GM12892 (cell line): Measurements from ENCODE around the gene ADCY9.
"Not testable (repeated sequence)": the region's sequence is repeated elsewhere in the genome, so short reads cannot be mapped to it uniquely, and the experiment has no call there.

Experiments
- DNase-seq: peaks from one replicate; pipeline ENCODE4 v3.0.0; 2011; ENCODE audit not compliant: insufficient read length
- FAIRE-seq: peaks from 2 replicates; lab custom pipeline; 2011; peaks lifted over from hg19 to GRCh38; lab: Jason Lieb, UNC
- POLR2A ChIP-seq: IDR thresholded peaks from 2 replicates; pipeline ENCODE4 v1.6.1; 2011; ENCODE audit warnings: low read depth, low read length, control low read depth
- POLR2AphosphoS5 ChIP-seq: IDR thresholded peaks from 2 replicates; pipeline ENCODE4 v1.6.1; 2011; ENCODE audit warnings: low read depth, low read length, control low read depth
- TAF1 ChIP-seq: IDR thresholded peaks from 2 replicates; pipeline ENCODE4 v1.6.1; 2011; ENCODE audit warnings: low read depth, mild to moderate bottlenecking, control low read depth, low read length, borderline replicate concordance

The ADCY9 gene

DNA sequence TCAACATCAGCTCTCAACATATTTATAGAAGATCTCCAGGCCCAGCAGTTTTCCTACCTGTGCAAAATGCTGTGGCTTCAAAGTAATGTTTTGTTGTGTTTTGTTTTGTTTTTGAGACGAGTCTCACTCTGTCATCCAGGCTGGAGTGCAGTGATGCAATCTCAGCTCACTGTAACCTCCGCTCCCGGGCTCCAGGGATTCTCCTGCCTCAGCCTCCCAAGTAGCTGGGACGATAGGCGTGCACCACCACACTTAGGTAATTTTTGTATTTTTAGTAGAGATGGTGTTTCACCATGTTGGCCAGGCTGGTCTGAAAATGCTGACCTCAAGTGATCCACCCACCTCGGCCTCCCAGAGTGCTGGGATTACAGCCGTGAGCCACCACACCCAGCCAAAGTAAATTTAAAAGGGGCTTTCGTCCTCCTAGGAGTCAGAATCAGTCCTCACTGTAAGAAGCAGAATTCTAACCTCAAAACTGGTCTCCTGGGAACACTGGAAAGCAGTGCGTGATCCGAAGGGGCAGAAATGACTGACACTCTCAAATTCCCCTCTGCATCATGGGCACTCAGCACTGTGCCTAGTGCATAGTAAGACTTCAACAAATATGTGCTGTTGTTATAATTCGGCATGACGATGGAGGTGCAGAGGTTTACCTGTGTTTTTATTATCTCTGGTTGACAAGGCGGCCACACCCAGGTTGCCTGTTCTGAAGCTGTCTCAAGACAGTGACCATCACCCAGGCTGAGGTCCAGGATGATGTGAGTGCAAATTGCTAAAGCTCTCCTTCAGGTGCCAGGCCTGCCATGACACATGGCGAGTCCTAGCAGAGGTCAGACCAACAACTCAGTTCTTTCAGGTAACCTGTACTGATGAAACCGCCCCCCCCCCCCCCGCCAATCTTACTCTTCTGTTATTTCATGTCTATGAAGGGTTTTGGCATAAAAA lies 59.8 kb downstream of the ADCY9 start:
- DNase-seq (no peak), FAIRE-seq (no peak)
- TF ChIP-seq POLR2AphosphoS5 (no peak), POLR2A (no peak), TAF1 (no peak)

DNA sequence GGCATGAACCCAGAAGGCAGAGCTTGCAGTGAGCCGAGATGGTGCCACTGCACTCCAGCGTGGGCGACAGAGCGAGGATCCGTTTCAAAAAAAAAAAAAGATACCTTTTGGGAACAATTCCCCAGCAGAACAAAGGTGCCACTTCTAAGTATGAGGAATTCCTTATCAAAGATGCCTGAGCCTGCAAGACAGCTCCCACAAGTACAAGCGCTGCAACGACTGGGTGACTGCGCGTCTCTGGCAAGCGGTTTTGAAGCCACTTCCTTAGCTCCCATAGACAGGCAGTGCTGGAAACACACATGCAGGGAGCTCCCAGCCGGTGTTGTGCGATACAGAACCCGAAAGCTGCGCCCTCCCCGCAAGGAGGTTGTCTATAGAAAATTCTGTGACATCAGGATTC lies 60.5 kb downstream of the ADCY9 start:
- TF ChIP-seq POLR2AphosphoS5 (no peak), POLR2A (no peak), TAF1 (no peak)
- DNase-seq (no peak), FAIRE-seq (no peak)

GRCh38 chr16:4053301-4053845 lies 62.9 kb downstream of the ADCY9 start:
- DNase-seq (no peak), FAIRE-seq (no peak)
- TF ChIP-seq TAF1: no peak

GRCh38 chr16:4052801-4053293 lies 63.4 kb downstream of the ADCY9 start:
- no peak for TF ChIP-seq POLR2AphosphoS5
- no peak for TF ChIP-seq TAF1
- no peak for TF ChIP-seq POLR2A
- no peak for DNase-seq

GRCh38 chr16:4052096-4052495 lies 64.1 kb downstream of the ADCY9 start:
- no peak for TF ChIP-seq POLR2A
- no peak for TF ChIP-seq TAF1
- no peak for TF ChIP-seq POLR2AphosphoS5
- DNase-seq (no peak), FAIRE-seq (no peak)

More at GRCh38 chr16:4052801-4053293, 63.4 kb downstream of the ADCY9 start:
- FAIRE-seq: no peak

DNA sequence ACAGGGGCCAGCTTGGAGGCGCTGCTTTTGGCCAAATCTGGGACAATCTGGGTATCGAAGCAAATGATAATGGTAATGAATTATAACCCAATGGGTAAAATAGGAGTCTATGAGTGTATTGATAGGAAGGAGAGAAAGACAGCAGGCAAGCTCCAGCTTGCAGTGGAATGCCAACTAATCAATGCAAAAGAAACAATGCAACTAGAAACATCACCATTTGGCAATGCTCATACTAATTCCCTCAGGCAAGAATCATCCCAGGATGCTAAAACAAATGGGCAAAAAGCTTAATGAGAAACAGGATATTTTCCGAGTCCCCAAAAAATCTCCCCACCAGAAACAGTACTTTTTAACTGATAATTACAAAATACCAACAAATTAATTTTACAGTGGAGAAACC lies 64.7 kb downstream of the ADCY9 start:
- DNase-seq: no peak
- no peak for FAIRE-seq
- no peak for TF ChIP-seq POLR2AphosphoS5
- TF ChIP-seq POLR2A: no peak
- TF ChIP-seq TAF1: no peak

DNA sequence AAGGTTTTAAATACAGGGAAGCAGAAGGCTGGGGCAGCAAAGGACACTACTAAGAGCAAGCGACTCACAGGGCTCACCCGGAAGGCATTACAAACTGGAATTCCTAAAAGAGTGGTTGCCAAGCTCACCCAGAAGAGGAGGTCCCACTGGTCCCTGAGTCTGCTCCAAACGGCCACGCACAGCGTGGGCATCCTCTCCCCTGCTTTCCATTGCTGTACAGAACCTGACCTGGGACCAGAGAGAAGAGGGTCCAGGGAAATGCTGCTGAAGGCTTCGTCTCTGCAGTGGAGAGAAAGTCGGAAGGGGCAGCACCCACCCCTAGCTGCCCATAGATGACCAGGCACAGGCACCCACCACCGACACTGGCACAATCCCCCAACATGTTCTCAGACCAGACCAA lies 67.2 kb downstream of the ADCY9 start:
- DNase-seq (no peak), FAIRE-seq (no peak)
- TF ChIP-seq POLR2AphosphoS5 (no peak), TAF1 (no peak), POLR2A (no peak)

- no peak for DNase-seq
- no peak for FAIRE-seq
- TF ChIP-seq POLR2A: no peak
- no peak for TF ChIP-seq POLR2AphosphoS5
- no peak for TF ChIP-seq TAF1
Observed at GRCh38 chr16:4048481-4048880, 67.8 kb downstream of the ADCY9 start.

GRCh38 chr16:4046221-4046620 lies 70.0 kb downstream of the ADCY9 start:
- TF ChIP-seq POLR2A (no peak), POLR2AphosphoS5 (no peak), TAF1 (no peak)
- FAIRE-seq (no peak), DNase-seq (no peak)

DNA sequence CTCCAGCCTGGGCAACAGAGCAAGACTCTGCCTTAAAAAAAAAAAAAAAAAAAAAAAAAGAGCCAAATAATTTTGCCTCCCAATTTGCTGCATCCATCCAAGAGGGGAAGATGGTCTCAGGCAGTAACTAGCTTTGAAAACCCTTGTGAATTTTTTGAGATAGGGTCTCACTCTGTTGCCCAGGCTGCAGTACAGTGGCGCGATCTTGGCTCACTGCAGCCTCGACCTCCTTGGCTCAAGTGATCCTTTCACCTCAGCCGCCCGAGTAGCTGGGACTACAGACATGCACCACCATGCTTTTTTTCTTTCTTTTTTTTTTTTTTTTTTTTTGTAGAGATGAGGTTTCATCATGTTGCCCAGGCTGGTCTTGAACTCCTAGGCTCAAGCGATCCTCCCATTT lies 70.7 kb downstream of the ADCY9 start:
- not testable (repeated sequence) for FAIRE-seq, DNase-seq

DNA sequence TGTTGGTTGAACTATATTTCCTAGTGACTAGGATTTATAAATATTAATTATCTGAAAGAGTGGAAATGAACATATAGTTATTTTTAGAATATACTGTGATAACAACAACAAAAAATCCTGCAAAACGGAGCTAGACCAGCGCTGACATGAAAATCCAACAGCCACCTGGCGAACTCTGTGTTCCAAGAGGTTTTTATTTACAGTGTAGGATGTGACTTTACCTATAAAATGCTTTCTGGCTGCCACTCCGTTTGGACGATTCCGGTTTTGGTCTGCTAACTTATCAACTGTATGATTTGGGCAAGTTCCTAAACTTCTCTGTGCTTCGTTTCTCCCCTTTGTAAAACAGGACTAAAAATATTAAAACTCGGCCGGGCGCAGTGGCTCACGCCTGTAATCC lies 73.7 kb downstream of the ADCY9 start:
- no peak for FAIRE-seq
- TF ChIP-seq POLR2AphosphoS5 (no peak), POLR2A (no peak), TAF1 (no peak)
- DNase-seq: no peak

- TF ChIP-seq POLR2A: no peak
- no peak for TF ChIP-seq TAF1
- TF ChIP-seq POLR2AphosphoS5: no peak
- DNase-seq (no peak), FAIRE-seq (no peak)
Observed at GRCh38 chr16:4038448-4038847, 77.8 kb downstream of the ADCY9 start.

GRCh38 chr16:4036952-4037351 lies 79.3 kb downstream of the ADCY9 start:
- DNase-seq, FAIRE-seq: not testable (repeated sequence)
